IPS-20b (cell line): ENCODE results near the gene M1AP.
A peak's percentile ranks its signal among the peaks of the same experiment; 100 is the strongest.

Experiments used
- H3K27ac ChIP-seq: one replicate; pipeline ENCODE4 v1.5.1; 2013; ENCODE audit warnings: low read length
- H3K27me3 ChIP-seq: 2 replicates; pipeline ENCODE4 v1.6.1; 2013; ENCODE audit warnings: mild to moderate bottlenecking, low read length, inconsistent platforms; ENCODE audit not compliant: insufficient read depth
- H3K36me3 ChIP-seq: 2 replicates; pipeline ENCODE4 v1.6.1; 2013; ENCODE audit warnings: low read depth, mild to moderate bottlenecking, inconsistent platforms, low read length, moderate library complexity; ENCODE audit not compliant: insufficient read depth
- H3K4me1 ChIP-seq: 2 replicates; pipeline ENCODE4 v1.6.1; 2013; ENCODE audit warnings: mild to moderate bottlenecking, control low read depth, inconsistent platforms, low read length, moderate library complexity; ENCODE audit not compliant: insufficient read depth
- H3K4me3 ChIP-seq: 2 replicates; pipeline ENCODE4 v1.5.1; 2013; ENCODE audit warnings: mild to moderate bottlenecking, low read length, inconsistent platforms
- H3K9ac ChIP-seq: 2 replicates; pipeline ENCODE4 v1.6.1; 2013; ENCODE audit warnings: low read depth, mild to moderate bottlenecking, inconsistent platforms, low read length, moderate library complexity
- H3K9me3 ChIP-seq: 2 replicates; pipeline ENCODE4 v1.6.1; 2013; ENCODE audit warnings: mild to moderate bottlenecking, low read depth, low read length, inconsistent platforms; ENCODE audit not compliant: insufficient read depth

Gene M1AP

GRCh38 chr2:74524955-74525716 is 123.0 kb downstream of the M1AP start:
- Histone ChIP-seq H3K9ac (no peak overlapping the region), H3K36me3 (peaks cover 26% of the 10 kb centered on the region), H3K4me1 (no peaks in the 10 kb centered on the region), H3K9me3 (no peaks in the 10 kb centered on the region), H3K27me3 (peaks cover 37% of the 10 kb centered on the region), H3K27ac (no peak overlapping the region), H3K4me3 (no peak overlapping the region)

GRCh38 chr2:74524005-74524404 is 124.1 kb downstream of the M1AP start:
- Histone ChIP-seq H3K27me3 (peaks cover 48% of the 10 kb centered on the region), H3K4me1 (no peaks in the 10 kb centered on the region), H3K36me3 (peaks cover 26% of the 10 kb centered on the region), H3K27ac (no peak overlapping the region), H3K9ac (no peak overlapping the region), H3K4me3 (no peak overlapping the region), H3K9me3 (no peaks in the 10 kb centered on the region)

GRCh38 chr2:74522516-74522915 is 125.6 kb downstream of the M1AP start:
- Histone ChIP-seq H3K9me3 (no peaks in the 10 kb centered on the region), H3K36me3 (peaks cover 18% of the 10 kb centered on the region), H3K9ac (no peak overlapping the region), H3K4me3 (no peak overlapping the region), H3K27ac (no peak overlapping the region), H3K4me1 (no peaks in the 10 kb centered on the region), H3K27me3 (peaks cover 63% of the 10 kb centered on the region)

- no peak overlapping the region for H3K4me3 ChIP-seq
- no peak overlapping the region for H3K27ac ChIP-seq
- peaks cover 100% of the 10 kb centered on the region for H3K27me3 ChIP-seq
- peaks cover 10% of the 10 kb centered on the region for H3K9me3 ChIP-seq
- no peak overlapping the region for H3K9ac ChIP-seq
- H3K36me3 ChIP-seq: no peaks in the 10 kb centered on the region
- no peaks in the 10 kb centered on the region; the same call in 1 of the 2 replicates for H3K4me1 ChIP-seq
Measured at GRCh38 chr2:74516650-74517049, 131.5 kb downstream of the M1AP start.

- no peak overlapping the region for H3K9ac ChIP-seq
- H3K4me3 ChIP-seq: peak overlapping the region; percentile 40; the same call in 1 of the 2 replicates
- no peaks in the 10 kb centered on the region; the same call in 1 of the 2 replicates for H3K4me1 ChIP-seq
- H3K27ac ChIP-seq: no peak overlapping the region
- no peaks in the 10 kb centered on the region for H3K36me3 ChIP-seq
- H3K27me3 ChIP-seq: peaks cover 100% of the 10 kb centered on the region
- H3K9me3 ChIP-seq: peaks cover 10% of the 10 kb centered on the region
Measured at GRCh38 chr2:74515981-74516633, 132.0 kb downstream of the M1AP start.

- no peak overlapping the region for H3K9ac ChIP-seq
- H3K27me3 ChIP-seq: peaks cover 100% of the 10 kb centered on the region
- peak overlapping the region; percentile 40; the same call in 1 of the 2 replicates for H3K4me3 ChIP-seq
- peaks cover 10% of the 10 kb centered on the region for H3K9me3 ChIP-seq
- no peaks in the 10 kb centered on the region for H3K36me3 ChIP-seq
- H3K27ac ChIP-seq: no peak overlapping the region
- H3K4me1 ChIP-seq: no peaks in the 10 kb centered on the region; the same call in 1 of the 2 replicates
Measured at GRCh38 chr2:74515271-74515980, 132.7 kb downstream of the M1AP start.

GRCh38 chr2:74514368-74515270 is 133.5 kb downstream of the M1AP start, which contains the start of gene TLX2:
TSS of gene TLX2 (plus strand) at chr2:74514450. CDS start at chr2:74514807, 357 bp downstream.
- H3K9me3 ChIP-seq: peaks cover 10% of the 10 kb centered on the region
- H3K36me3 ChIP-seq: no peaks in the 10 kb centered on the region
- no peak within 1 kb of the TSS for H3K27ac ChIP-seq
- H3K4me3 ChIP-seq: peak within 1 kb of the TSS; percentile 40; the same call in 1 of the 2 replicates
- peaks cover 100% of the 10 kb centered on the region for H3K27me3 ChIP-seq
- H3K9ac ChIP-seq: no peak within 1 kb of the TSS
- H3K4me1 ChIP-seq: no peaks in the 10 kb centered on the region; the same call in 1 of the 2 replicates

GRCh38 chr2:74513605-74514367 is 134.3 kb downstream of the M1AP start:
- H3K9ac ChIP-seq: no peak overlapping the region
- H3K36me3 ChIP-seq: no peaks in the 10 kb centered on the region
- peak overlapping the region; percentile 38; the same call in 1 of the 2 replicates for H3K4me3 ChIP-seq
- no peak overlapping the region for H3K27ac ChIP-seq
- H3K27me3 ChIP-seq: peaks cover 100% of the 10 kb centered on the region
- H3K9me3 ChIP-seq: peaks cover 10% of the 10 kb centered on the region
- peaks cover under 1% of the 10 kb centered on the region; the same call in 1 of the 2 replicates for H3K4me1 ChIP-seq

- H3K27me3 ChIP-seq: peaks cover 100% of the 10 kb centered on the region
Measured at GRCh38 chr2:74512744-74513604, 135.2 kb downstream of the M1AP start.

More at GRCh38 chr2:74512744-74513604, 135.2 kb downstream of the M1AP start:
- Histone ChIP-seq H3K4me1 (peaks cover 6% of the 10 kb centered on the region; the same call in 1 of the 2 replicates), H3K9ac (no peak overlapping the region), H3K27ac (no peak overlapping the region), H3K36me3 (no peaks in the 10 kb centered on the region), H3K4me3 (peak overlapping the region; percentile 38; the same call in 1 of the 2 replicates), H3K9me3 (peaks cover 10% of the 10 kb centered on the region)
